ENCODE measurements around the gene GDF9.

DNA sequence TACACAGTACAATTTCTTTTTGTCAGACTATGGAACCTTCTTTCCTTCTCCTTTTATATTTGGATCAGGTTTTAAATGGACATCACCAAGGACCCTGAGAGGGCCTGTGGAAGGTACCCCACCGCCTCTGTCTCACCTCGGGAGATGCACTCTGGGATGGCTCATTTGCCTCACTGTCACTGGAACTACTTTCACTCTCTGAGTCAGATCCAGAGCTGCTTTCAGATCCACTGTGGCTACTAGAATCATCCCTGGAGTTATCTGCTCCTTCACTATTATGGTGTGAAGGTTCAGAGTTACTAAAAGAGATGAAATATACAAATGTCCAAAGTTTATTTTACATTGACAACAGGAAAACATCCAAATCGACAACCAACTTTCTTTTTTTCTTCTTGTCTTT, 31.8 kb upstream of the GDF9 start:
- TF ChIP-seq, protein P1, sequence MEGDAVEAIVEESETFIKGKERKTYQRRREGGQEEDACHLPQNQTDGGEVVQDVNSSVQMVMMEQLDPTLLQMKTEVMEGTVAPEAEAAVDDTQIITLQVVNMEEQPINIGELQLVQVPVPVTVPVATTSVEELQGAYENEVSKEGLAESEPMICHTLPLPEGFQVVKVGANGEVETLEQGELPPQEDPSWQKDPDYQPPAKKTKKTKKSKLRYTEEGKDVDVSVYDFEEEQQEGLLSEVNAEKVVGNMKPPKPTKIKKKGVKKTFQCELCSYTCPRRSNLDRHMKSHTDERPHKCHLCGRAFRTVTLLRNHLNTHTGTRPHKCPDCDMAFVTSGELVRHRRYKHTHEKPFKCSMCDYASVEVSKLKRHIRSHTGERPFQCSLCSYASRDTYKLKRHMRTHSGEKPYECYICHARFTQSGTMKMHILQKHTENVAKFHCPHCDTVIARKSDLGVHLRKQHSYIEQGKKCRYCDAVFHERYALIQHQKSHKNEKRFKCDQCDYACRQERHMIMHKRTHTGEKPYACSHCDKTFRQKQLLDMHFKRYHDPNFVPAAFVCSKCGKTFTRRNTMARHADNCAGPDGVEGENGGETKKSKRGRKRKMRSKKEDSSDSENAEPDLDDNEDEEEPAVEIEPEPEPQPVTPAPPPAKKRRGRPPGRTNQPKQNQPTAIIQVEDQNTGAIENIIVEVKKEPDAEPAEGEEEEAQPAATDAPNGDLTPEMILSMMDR (IDR thresholded peaks at IDR 0.05; ENCODE audit: insufficient read depth, low read length): no peak
- TF ChIP-seq SPI1 (IDR thresholded peaks at IDR 0.05; ENCODE audit: borderline replicate concordance, low read depth): no peak
- no peak for TF ChIP-seq GABPA (IDR thresholded peaks at IDR 0.05; ENCODE audit: low read depth)
- no peak for TF ChIP-seq POLR2AphosphoS5 (IDR thresholded peaks at IDR 0.05; ENCODE audit: low read depth)
- TF ChIP-seq REST (IDR thresholded peaks at IDR 0.05; ENCODE audit: insufficient replicate concordance, low read depth): no peak
